AG10803 (cell line): ENCODE data around the gene SSB.
A peak's percentile ranks its signal among the peaks of the same experiment; 100 is the strongest.
"Not testable (repeated sequence)": the region's sequence is repeated elsewhere in the genome, so short reads cannot be mapped to it uniquely, and the experiment has no call there.

Experiments
- DNase-seq: peaks from one replicate; pipeline ENCODE4 v3.0.0; 2010; ENCODE audit warnings: low read depth
- H3K4me3 ChIP-seq: 2 replicates; pipeline ENCODE4 v1.5.1; 2011; ENCODE audit warnings: mild to moderate bottlenecking, low read length, control low read depth
- TF ChIP-seq, protein P1 (sequence below): conservative IDR thresholded peaks from 2 replicates; pipeline ENCODE4 v1.5.1; 2011; ENCODE audit warnings: mild to moderate bottlenecking, low read length, control low read depth, inconsistent platforms

The SSB gene

DNA sequence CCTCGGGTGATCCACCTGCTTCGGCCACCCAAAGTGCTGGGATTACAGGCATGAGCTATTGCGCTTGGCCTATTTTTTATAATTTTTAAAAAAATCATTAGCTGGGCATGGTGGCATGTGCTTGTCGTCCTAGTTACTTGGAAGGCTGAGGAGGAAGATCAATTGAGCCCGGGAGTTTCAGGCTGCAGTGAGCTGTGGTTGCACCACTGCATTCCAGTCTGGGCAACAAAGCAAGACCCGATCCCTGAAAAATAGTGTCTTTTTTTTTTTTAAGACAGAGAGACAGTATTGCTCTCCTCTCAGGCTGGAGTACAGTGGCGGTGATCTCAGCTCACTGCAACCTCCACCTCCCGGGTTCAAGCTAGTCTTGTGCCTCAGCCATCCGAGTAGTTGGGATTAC is 4.8 kb downstream of the SSB start:
- DNase-seq = peak; percentile 25
- TF ChIP-seq, protein P1, sequence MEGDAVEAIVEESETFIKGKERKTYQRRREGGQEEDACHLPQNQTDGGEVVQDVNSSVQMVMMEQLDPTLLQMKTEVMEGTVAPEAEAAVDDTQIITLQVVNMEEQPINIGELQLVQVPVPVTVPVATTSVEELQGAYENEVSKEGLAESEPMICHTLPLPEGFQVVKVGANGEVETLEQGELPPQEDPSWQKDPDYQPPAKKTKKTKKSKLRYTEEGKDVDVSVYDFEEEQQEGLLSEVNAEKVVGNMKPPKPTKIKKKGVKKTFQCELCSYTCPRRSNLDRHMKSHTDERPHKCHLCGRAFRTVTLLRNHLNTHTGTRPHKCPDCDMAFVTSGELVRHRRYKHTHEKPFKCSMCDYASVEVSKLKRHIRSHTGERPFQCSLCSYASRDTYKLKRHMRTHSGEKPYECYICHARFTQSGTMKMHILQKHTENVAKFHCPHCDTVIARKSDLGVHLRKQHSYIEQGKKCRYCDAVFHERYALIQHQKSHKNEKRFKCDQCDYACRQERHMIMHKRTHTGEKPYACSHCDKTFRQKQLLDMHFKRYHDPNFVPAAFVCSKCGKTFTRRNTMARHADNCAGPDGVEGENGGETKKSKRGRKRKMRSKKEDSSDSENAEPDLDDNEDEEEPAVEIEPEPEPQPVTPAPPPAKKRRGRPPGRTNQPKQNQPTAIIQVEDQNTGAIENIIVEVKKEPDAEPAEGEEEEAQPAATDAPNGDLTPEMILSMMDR = no peak
- no peak overlapping the region for H3K4me3 ChIP-seq

DNA sequence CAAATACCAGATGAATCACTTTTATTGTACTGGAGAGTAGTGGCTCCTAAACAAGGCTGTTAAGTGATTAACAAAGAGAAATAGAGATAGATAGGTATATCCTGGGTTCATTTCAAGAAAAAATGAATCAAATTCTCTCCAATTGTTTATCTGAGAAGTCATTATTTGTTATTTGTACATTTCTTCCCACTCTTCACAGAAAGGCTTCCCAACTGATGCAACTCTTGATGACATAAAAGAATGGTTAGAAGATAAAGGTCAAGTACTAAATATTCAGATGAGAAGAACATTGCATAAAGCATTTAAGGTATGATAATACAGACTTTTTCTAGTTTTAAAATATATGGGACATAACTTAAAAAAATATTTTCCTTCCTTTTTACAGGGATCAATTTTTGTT is 7.9 kb downstream of the SSB start:
- TF ChIP-seq, protein P1 = no peak
- DNase-seq = no peak
- no peak overlapping the region for H3K4me3 ChIP-seq

DNA sequence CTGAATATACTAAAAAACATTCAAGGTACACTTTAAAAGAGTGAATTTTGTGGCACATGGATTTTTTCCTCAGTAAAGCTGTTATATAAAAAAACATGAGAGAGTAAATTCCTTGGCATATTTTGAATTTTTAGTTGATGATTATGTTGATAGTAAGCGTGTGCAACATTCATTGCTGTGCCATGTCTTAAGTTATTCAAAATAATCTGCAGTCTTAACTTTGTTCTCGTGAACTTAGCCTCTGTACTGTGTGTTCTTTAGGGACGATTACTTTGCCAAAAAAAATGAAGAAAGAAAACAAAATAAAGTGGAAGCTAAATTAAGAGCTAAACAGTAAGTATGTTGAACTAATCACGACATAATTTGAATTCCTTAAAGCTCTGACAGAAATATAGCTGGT is 9.6 kb downstream of the SSB start:
- no peak overlapping the region for H3K4me3 ChIP-seq
- DNase-seq = peak; percentile 72
- TF ChIP-seq, protein P1 = no peak

DNA sequence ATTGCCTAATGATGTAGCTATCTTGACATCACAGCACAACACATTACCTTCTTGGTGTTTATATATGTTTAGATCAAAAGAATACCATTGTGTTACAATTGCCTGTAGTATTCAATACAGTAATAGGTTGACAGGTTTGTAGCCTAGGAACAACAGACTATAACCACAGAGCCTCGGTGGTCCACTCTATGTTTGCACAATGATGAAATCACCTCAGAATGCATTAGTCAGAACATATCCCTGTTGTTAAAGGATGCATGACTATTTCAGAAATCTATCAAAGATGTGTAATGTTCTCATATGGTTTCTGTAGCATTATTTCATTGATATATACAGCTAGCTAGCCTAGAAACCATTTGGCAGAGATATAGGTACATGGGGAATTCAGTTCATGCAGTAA is 17.2 kb downstream of the SSB start:
- H3K4me3 ChIP-seq = no peak overlapping the region
- DNase-seq = peak; percentile 64
- TF ChIP-seq, protein P1 = no peak

DNA sequence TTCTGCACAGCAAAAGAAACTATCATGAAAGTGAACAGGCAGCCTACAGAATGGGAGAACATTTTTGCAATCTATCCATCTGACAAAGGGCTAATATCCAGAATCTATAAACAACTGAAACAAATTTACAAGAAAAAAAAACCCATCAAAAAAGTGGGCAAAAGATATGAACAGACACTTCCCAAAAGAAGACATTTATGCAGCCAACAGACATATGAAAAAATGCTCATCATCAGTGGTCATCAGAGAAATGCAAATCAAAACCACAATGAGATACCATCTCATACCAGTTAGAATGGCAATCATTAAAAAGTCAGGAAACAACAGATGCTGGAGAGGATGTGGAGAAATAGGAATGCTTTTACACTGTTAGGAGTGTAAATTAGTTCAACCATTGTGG is 18.3 kb downstream of the SSB start:
- not testable (repeated sequence) for H3K4me3 ChIP-seq
- peak; percentile 14 for DNase-seq

DNA sequence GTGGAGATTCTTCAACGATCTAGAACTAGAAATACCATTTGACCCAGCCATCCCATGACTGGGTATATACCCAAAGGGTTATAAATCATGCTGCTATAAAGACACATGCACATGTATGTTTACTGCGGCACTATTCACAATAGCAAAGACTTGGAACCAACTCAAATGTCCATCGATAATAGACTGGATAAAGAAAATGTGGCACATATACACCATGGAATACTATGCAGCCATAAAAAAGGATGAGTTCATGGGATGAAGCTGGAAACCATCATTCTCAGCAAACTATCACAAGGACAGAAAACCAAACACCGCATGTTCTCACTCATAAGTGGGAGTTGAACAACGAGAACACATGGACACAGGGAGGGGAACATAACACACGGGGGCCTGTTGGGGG is 18.7 kb downstream of the SSB start:
- not testable (repeated sequence) for H3K4me3 ChIP-seq, DNase-seq

DNA sequence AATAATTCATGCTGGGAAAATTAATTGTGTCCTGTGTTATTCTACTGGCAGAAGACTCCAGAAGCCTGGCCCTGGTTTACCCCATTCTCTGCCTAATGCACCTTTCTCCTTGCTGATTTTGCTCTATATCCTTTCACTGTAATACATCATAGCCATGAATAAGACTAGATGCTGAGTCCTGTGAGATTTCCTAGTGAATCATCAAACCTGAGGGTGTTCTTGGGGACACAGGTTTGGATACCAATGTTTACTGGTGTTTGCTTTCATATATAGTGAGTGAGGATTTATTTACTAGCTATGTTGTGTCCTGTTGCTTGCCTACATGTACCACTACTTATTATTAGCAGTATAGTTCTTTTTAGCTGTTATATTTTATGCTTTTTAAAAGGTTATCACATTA is 19.6 kb downstream of the SSB start:
- TF ChIP-seq, protein P1 = no peak
- no peak for DNase-seq

DNA sequence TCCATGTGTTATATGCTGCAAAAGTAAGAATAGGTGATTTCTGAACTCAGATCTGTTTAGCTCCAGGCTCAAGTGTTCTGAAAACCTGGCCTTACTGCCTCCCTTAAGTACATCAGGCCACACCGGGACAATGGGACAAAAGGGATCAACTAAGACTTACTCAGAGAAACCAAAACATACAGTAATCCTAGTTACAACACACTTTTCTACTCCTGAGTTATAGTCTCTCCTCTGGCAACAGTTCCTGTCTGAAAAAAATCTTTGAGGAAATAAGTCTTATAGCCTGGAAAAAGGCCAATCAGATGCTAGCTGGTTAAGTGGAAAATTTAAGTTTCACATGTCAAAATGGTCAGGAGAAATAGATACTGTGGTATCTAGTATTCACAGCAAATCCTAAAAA is 20.4 kb downstream of the SSB start:
- DNase-seq = peak; percentile 41
- TF ChIP-seq, protein P1 = no peak
- no peak overlapping the region for H3K4me3 ChIP-seq

More for the DNA sequence above, 19.6 kb downstream of the SSB start:
- H3K4me3 ChIP-seq = no peak overlapping the region

DNA sequence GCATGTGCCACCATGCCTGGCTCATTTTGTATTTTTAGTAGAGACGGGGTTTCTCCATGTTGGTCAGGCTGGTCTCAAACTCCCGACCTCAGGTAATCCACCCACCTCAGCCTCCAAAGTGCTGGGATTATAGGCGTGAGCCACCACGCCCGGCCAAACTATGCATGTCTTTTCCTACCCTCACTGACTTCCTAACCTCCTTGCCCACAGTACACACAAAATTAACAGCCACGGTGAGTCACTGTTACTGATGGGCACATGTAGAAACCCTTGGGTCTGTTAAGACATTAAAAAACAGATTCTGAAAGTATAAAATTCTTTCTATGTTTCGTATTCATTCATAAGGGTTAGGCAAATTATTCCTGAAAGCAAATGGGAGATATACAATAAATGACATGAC is 21.4 kb downstream of the SSB start:
- H3K4me3 ChIP-seq = not testable (repeated sequence)
- peak; percentile 29 for DNase-seq
